ENCODE results near the gene STAT5B.
A peak's percentile ranks its signal among the peaks of the same experiment; 100 is the strongest.
"Not testable (repeated sequence)": the region's sequence is repeated elsewhere in the genome, so short reads cannot be mapped to it uniquely, and the experiment has no call there.

The STAT5B gene

DNA sequence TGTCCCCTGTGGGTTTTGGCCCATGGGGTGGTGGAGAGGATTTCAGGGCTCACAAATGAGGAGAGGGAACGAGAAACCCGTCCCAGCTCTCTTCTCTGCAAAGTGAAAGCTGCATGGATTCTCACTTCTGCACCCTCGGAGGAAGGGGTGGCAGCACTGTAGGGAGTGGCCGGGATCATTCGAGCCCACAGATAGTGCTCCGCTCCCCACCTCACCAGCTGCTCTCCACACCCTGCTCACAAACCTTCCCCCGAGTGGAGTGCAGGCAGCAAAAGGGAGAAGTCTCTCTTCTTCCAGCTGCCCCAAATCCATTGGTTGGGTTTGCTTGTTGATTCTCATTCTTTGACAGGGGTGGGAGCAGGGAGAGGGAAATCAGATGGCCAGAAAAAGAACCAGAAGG, 32.3 kb upstream of the STAT5B start:
- Histone ChIP-seq H3K4me3 (no peak overlapping the region), H3K27ac (no peak overlapping the region)

DNA sequence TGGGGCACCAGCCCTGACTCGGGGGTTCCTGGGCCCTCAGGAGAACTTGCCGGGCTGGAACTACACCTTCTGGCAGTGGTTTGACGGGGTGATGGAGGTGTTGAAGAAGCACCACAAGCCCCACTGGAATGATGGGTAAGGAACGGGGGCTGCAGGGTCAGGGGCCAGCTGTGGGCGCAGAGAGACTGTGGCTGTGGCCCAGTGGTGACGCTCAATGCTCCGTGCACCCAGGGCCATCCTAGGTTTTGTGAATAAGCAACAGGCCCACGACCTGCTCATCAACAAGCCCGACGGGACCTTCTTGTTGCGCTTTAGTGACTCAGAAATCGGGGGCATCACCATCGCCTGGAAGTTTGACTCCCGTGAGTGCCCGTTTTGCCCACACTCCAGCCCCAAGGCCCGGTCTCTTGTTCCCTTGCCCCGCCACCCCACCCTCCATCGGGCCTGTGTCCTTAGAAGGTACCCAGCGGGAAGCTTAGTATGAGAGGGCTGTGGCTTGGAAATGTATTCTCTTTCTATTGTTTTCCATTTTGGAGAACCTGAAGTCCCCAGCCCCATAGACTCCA, 31.3 kb upstream of the STAT5B start:
- Histone ChIP-seq H3K4me3 (no peak overlapping the region), H3K27ac (no peak overlapping the region)

DNA sequence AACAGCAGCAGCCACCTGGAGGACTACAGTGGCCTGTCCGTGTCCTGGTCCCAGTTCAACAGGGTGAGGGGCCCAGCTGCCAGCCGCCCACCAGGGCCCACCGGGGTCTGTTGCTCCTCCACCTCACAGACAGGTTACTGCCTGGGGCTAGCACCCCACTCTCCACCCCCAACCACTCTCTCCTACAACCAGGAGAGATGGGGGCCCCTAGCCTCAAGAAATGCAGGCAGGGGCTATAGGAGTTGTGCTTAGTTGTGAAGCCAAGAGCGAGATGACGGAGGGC, 30.1 kb upstream of the STAT5B start:
- H3K4me3 ChIP-seq: no peak overlapping the region
- H3K27ac ChIP-seq: no peak overlapping the region

DNA sequence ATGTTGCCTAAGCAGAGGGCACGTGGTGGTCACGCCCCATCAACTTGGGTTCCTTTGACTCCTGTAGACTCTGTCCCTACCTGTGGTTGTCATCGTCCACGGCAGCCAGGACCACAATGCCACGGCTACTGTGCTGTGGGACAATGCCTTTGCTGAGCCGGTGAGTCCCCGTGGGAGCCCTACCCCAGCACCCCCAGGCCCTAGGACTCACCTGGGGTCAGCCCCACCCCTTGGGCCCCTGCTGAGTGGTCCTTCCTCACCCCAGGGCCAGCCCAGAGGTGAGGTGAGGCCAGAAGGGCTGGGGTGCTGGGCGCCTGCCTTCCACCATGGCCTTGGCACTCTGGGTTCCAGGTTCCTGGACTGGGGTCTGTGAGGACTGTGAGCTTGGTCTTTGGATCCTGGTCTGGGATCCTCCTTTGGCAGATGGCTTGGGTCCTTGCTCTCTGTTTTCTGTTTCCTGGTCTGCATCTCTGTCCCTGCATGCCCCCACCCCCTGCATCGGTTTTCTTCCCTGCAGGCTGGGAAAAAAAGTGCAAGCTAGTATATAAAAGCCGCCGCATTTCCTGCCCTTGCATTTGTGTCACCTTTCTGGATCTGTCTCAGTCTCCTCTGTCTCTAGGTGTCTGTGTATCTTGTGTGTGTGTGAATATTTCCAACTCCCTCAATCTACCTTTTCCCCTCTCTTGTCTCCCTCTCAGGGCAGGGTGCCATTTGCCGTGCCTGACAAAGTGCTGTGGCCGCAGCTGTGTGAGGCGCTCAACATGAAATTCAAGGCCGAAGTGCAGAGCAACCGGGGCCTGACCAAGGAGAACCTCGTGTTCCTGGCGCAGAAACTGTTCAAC, 29.6 kb upstream of the STAT5B start:
- Histone ChIP-seq H3K4me3 (no peak overlapping the region), H3K27ac (no peak overlapping the region)

DNA sequence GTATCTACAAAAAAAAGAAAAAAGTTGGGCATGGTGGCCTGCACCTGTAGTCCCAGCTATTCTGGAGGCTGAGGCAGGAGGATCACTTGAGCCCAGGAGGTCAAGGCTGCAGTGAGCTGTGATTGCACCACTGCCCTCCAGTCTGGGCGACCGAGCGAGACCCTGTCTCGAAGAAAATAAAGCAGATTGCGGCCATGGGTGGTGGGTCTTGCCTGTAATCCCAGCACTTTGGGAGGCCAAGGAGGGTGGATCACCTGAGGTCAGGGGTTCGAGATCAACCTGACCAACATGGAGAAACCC, 28.8 kb upstream of the STAT5B start:
- not testable (repeated sequence) for H3K4me3 ChIP-seq, H3K27ac ChIP-seq

DNA sequence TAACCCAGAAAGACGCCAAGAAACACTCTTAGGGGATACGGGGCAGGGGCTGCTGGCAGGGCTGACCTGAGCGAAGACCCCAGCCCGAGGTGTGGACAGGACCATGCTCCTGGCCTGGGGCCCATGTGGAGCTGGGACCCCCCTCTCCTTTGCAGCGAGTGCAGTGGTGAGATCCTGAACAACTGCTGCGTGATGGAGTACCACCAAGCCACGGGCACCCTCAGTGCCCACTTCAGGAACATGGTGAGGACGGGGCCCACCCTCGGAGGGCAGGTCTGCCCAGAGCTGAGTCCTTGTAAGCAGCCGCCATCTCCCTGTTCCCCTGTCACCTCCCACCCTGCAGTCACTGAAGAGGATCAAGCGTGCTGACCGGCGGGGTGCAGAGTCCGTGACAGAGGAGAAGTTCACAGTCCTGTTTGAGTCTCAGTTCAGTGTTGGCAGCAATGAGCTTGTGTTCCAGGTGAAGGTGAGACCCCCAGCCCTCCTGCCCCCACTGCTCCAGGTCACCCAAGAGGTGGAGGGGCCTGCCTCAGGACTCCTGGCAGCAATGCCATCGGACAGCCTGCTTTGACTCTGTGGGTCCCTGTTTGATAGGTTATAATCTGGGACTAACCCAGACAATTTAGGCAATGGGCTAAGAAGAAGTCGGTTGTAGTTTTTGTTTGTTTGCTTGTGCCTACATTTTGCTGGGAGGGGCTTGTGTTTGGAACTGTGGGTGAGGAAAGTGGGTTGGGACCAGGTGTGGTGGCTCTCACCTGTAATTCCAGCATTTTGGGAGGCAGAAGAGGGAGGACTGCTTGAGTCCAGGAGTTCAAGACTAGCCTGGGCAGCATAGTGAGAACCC, 28.2 kb upstream of the STAT5B start:
- H3K4me3 ChIP-seq: no peak overlapping the region
- no peak overlapping the region for H3K27ac ChIP-seq

DNA sequence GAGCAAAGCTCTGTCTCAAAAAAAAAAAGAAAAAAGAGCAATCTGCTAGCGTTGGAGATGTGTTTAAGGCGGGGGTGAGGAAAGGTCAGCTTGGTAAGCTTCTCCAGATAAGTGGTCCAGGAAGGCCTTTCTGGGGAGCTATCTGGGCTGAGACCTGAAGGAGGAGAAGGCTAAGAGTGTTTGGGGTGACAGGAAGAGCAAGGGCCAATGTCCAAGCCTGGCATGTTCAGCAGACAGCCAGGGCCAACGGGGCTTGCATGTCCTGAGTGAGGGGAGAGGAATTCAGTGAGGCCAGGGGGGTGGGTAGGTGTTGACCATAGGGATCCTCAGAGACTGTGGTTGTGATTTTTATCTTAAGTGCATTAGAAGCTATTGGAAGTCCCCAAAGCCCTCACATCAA, 27.5 kb upstream of the STAT5B start:
- no peak overlapping the region for H3K27ac ChIP-seq
- H3K4me3 ChIP-seq: no peak overlapping the region

DNA sequence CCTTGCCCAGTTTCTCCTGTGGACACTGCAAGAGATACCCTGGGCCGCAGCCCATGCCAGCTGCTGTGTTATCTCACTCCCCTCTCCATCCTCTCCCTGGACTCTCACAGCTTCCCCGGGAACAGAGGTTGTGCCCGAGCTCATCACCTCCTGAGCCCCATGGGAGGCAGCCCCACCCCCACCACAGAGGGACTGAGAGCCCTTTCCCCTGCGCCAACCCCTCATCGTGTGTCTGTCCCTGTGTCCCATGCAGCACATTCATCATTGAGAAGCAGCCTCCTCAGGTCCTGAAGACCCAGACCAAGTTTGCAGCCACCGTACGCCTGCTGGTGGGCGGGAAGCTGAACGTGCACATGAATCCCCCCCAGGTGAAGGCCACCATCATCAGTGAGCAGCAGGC, 24.8 kb upstream of the STAT5B start:
- Histone ChIP-seq H3K4me3 (no peak overlapping the region), H3K27ac (no peak overlapping the region)

DNA sequence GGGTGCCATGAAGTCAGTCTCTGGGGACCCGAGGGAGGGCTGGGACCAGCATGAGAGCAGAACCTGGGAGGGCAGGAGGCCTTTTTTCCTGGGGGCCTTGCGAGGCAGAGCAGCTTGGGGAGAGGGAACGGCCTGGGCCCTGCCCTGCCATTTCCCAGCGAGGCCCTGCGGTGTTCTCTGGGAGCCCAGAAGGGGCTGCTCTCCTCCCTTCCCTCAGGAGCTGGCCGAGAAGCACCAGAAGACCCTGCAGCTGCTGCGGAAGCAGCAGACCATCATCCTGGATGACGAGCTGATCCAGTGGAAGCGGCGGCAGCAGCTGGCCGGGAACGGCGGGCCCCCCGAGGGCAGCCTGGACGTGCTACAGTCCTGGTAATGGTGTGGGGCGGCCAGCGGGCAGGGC, 23.7 kb upstream of the STAT5B start:
- not testable (repeated sequence) for H3K27ac ChIP-seq, H3K4me3 ChIP-seq

DNA sequence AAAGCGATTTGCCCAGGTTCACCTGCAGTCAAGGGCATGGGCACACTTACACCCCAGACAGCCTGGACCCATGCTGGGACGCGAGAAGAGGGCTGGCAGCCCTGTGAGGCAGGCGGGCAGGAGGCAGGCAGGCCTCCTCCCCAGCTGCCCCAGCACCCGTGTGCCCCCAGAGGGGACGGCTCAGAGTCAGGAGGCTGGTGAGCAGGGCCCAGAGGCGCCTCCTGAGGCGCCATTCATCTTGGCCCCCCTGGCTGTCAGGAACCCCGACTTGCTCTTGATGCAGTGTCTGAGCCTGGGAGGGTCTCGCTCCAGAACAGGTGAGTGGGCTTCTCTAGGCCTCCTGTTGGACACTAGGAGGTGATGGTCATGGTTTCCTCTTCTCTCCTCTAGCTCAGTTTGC, 23.2 kb upstream of the STAT5B start:
- not testable (repeated sequence) for H3K4me3 ChIP-seq, H3K27ac ChIP-seq

DNA sequence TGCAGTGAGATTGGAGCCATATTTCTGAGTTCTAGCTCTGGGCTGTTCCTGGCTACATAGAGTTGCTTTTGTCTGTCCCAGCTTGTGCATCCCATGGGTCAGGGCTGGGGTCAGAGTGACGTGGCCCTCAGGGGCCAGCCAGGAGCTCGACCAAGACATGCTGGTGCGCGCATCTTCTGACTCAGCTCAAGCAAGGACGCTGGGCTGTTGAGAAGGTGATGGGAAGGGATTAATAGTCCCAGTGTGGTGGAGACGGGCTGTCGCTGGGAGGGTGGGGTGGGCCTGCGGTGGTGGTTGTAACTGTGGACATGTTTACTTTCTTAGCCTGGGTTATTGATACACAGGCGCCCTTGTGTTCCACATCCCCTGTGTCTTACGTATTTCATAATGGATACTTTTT, 21.6 kb upstream of the STAT5B start:
- not testable (repeated sequence) for H3K4me3 ChIP-seq, H3K27ac ChIP-seq

DNA sequence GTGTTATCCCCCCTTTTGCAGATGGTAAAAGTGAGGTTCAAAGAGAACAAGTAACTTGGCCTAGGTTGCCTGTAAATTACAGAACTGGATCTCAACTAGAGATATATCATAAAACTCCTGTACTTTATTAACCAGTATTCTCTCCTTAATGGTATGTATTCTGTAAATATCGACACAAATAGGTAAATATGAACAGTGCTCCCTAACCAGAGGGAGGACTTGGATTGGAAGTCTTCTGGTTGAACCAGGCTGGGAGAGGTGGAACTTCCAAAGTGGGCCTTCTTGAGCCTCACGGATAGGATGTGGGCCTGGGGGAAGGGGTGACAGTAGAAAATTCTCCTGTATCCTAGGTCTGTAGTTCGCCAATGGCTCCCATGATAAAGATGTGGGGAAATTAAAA, 19.8 kb upstream of the STAT5B start:
- Histone ChIP-seq H3K4me3 (no peak overlapping the region), H3K27ac (no peak overlapping the region)

DNA sequence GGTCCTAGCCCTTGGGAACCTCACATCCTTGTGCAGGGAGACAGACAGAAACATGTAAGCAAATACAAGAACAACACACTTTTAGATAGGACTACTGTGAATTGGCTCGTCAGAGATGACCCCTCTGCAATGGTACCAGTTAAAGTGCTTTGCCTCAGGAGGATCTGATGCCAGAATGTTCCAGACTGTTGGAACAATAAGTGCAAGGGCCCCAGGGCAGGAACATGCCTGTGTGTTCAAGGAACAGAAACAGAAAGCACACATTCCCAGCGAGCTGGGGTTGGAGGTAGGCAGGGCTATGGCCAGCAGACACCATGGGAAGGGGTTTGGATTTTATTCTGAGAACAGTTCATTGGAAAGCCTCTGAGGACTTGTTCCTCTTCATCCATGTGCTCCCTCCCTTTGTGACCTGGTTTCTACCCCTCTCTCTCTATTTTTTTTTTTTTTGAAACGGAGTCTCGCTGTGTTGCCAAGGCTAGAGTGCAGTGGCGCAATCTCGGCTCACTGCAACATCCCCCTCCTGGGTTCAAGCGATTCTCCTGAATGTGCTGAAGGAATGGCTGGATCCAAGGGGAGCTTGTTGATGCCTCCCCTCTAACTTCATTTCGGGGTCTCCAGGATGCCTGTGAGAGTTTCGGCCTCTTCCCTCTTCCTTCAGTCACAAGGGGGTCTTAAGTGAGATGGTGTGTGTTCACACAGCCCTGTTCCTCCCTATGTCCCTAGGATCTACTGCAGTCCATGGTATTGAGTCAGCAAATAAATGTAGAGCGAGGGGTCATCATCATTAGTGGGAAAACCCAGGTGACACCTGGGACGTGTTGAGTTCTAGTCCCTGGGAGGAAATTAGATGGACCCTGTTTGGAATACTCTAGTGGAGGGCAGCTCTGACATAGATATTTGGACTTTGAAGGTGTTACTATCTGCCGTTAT, 18.5 kb upstream of the STAT5B start:
- H3K27ac ChIP-seq: no peak overlapping the region

DNA sequence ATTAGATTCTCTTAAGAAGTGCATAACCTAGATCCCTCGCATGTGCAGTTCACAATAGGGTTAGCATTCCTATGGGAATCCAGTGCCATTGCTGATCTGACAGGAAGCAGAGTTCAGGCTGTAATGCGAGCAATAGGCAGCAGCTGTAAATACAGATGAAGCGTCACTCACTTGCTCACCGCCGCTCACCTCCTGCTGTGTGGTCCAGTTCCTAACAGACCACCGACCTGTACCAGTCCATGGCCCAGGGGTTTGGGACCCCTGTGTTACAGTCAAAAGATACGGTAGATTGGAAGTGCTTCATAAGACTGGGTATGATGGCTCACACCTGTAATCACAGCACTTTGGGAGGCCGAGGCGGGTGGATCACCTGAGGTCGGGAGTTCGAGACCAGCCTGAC, 14.9 kb upstream of the STAT5B start:
- Histone ChIP-seq H3K27ac (peak overlapping the region in 1 of 21 experiments; percentile 8), H3K4me3 (no peak overlapping the region)

More for the DNA sequence above, 18.5 kb upstream of the STAT5B start:
- H3K4me3 ChIP-seq: no peak overlapping the region

DNA sequence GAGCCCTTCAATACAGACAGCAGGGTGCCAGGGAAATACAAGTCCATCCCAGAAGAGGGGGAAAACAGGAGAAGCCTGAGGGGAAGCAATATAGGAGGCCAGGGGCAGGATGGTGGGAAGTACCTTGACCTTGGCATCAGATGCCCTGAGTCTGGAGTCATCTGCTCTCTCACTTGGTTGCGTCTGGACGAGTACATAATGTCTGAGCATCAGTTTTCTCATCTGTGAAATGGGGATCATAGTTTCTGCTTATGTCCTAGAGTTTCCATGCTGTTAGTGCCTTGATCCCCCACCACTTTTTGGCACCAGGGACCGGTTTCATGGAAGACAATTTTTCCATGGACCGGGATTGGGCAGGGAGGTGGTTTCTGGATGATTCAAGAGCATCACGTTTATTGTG, 14.4 kb upstream of the STAT5B start:
- Histone ChIP-seq H3K4me3 (no peak overlapping the region), H3K27ac (peak overlapping the region in 4 of 21 experiments; percentile 6 to 98 (median 86))

DNA sequence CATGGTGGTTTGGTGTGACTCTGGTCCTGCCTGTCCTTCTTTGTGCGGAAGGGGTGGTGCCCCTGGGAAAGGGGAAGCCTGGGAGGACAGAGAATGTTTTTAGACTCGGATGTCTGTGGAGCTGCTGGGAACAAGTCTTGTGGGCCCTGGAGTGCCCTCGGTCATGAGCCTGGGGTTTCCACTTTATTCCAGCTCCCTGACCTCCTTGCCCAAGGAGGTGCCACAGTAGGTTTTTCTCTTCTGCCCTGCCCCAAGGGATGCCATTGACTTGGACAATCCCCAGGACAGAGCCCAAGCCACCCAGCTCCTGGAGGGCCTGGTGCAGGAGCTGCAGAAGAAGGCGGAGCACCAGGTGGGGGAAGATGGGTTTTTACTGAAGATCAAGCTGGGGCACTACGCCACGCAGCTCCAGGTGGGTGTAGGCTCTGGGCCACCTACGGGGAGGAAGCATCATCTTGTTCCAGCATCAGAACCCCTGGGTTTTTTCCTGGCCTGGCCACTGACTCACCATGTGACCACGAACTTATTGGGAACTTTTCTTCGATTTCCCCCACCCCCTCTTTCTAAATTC, 13.5 kb upstream of the STAT5B start:
- Histone ChIP-seq H3K27ac (peak overlapping the region in 20 of 21 experiments; percentile 32 to 98 (median 90)), H3K4me3 (peak overlapping the region; percentile 49 to 68 (median 56))

DNA sequence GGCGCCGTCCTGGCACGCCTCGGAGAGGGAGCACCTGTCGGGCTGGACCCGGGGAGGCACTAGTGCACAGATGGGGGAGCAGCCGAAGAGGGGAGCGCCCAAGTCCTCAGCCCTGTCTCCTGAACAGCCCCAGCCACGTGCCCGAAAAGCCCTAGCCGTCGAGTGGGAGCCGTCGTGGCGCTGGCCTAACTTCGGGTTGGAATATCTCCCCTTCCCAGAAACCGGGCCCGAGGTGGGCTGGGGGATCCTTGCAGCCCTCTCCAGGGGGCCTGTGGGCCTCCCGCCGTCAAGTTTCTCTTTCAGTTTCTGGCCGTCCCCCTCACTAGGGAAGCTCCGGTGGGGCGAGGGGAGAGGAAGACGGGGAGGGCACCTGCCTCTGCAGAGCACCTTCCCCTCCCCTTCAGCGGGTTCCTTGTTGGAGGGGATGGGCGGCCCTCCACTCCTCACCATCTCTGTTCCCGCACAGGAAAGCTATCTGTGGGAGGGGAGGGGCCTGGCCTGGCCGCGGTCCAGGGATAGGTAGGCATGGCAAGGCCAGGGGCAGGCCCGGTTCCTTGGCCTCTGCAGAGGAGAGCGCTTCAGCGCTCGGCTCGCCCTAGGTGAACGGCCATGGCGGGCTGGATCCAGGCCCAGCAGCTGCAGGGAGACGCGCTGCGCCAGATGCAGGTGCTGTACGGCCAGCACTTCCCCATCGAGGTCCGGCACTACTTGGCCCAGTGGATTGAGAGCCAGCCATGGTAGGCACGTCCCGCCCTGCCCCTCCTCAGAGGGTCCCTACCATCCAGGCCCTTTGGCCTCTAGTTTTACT, 12.8 kb upstream of the STAT5B start:
- H3K27ac ChIP-seq: peak overlapping the region; percentile 39 to 98 (median 90)
- peak overlapping the region; percentile 49 to 68 (median 56) for H3K4me3 ChIP-seq

DNA sequence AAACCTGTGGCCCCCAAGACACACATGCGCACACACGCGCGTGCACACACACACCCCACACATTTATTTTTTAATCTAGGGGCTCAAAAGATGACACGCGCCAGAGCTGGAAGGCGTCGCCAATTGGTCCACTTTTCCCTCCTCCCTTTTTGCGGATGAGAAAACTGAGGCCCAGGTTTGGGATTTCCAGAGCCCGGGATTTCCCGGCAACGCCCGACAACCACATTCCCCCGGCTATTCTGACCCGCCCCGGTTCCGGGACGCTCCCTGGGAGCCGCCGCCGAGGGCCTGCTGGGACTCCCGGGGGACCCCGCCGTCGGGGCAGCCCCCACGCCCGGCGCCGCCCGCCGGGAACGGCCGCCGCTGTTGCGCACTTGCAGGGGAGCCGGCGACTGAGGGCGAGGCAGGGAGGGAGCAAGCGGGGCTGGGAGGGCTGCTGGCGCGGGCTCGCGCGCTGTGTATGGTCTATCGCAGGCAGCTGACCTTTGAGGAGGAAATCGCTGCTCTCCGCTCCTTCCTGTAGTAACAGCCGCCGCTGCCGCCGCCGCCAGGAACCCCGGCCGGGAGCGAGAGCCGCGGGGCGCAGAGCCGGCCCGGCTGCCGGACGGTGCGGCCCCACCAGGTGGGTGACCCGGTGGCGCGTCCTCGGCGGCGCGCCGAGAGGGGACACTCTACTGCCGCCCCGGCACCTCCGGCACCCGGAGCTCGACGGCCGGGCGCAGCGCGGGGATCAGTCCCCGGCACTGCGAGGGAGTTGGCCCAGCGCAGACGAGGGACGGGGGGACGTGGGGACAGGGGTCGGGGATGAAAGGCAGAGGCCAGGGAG, 12.0 kb upstream of the STAT5B start, which contains the start of gene STAT5A:
STAT5A (plus strand) TSS at position 522 of the 826 bp plus-strand sequence. CDS start 914 bp downstream, outside the sequence.
- H3K4me3 ChIP-seq: peak within 1 kb of the TSS; percentile 49 to 68 (median 56)
- peak within 1 kb of the TSS; percentile 39 to 98 (median 90) for H3K27ac ChIP-seq
